SK-N-SH treated with all-trans-retinoic acid at 6 μM for 48 hours (cell line): ENCODE measurements around the gene C19orf67.

Experiments used
- ARNTL ChIP-seq: fragments of 450-650 bp; formaldehyde crosslinking; IDR thresholded peaks from 2 replicates; pipeline ENCODE4 v1.5.0; 2020; ENCODE audit warnings: low read depth, mild to moderate bottlenecking, moderate library complexity, borderline replicate concordance
- BACH2 ChIP-seq: fragments of 250-450 bp; sonication (Bioruptor Pico); IDR thresholded peaks from 2 replicates; pipeline ENCODE4 v1.9.0; 2021; ENCODE audit warnings: mild to moderate bottlenecking, borderline replicate concordance
- POU6F1 ChIP-seq: fragments of 250-450 bp; sonication (Bioruptor Pico); IDR thresholded peaks from 2 replicates; pipeline ENCODE4 v1.8.0; 2021; ENCODE audit warnings: low read depth, mild to moderate bottlenecking, moderate library complexity, borderline replicate concordance
- RARB ChIP-seq: fragments of 250-450 bp; sonication (Bioruptor Pico); IDR thresholded peaks from 2 replicates; pipeline ENCODE4 v1.8.0; 2021; ENCODE audit warnings: mild to moderate bottlenecking, moderate library complexity
- TOX ChIP-seq: fragments of 250-450 bp; sonication (Bioruptor Pico); IDR thresholded peaks from 2 replicates; pipeline ENCODE4 v1.8.0; 2021; ENCODE audit warnings: mild to moderate bottlenecking, moderate library complexity, borderline replicate concordance
- TSHZ2 ChIP-seq: fragments of 250-450 bp; sonication (Bioruptor Pico); IDR thresholded peaks from 2 replicates; pipeline ENCODE4 v1.5.0; 2020; ENCODE audit warnings: mild to moderate bottlenecking, moderate library complexity
- ZC3H10 ChIP-seq: fragments of 250-450 bp; sonication (Bioruptor Pico); IDR thresholded peaks from 2 replicates; pipeline ENCODE4 v1.5.1; 2021; ENCODE audit warnings: mild to moderate bottlenecking, moderate library complexity
- ZNF565 ChIP-seq: fragments of 450-650 bp; formaldehyde crosslinking; conservative IDR thresholded peaks from 2 replicates; pipeline ENCODE4 v1.5.0; 2020; ENCODE audit warnings: low read depth, mild to moderate bottlenecking, moderate library complexity
- ZNF70 ChIP-seq: fragments of 450-650 bp; formaldehyde crosslinking; IDR thresholded peaks from 2 replicates; pipeline ENCODE4 v1.5.0; 2020; ENCODE audit warnings: mild to moderate bottlenecking, moderate library complexity
- ZNF8 ChIP-seq: fragments of 450-650 bp; formaldehyde crosslinking; IDR thresholded peaks from 2 replicates; pipeline ENCODE4 v1.5.0; 2020; ENCODE audit warnings: mild to moderate bottlenecking, moderate library complexity
- TF ChIP-seq, protein P1 (sequence below): fragments of 250-450 bp; sonication (Bioruptor Pico); IDR thresholded peaks from 2 replicates; pipeline ENCODE4 v1.8.0; 2020; ENCODE audit warnings: mild to moderate bottlenecking, moderate library complexity, borderline replicate concordance

GRCh38 chr19:14061751-14062557 lies 23.6 kb downstream of the C19orf67 start, which contains the start of gene PALM3:
- TF ChIP-seq RARB (no peak), TOX (no peak), ZNF565 (no peak), ZNF70 (CRISPR knock-in tag) (no peak), ZNF8 (CRISPR knock-in tag) (no peak), BACH2 (no peak), ARNTL (CRISPR knock-in tag) (no peak), POU6F1 (no peak), ZC3H10 (no peak), TSHZ2 (CRISPR knock-in tag) (no peak)
- TF ChIP-seq, protein P1, sequence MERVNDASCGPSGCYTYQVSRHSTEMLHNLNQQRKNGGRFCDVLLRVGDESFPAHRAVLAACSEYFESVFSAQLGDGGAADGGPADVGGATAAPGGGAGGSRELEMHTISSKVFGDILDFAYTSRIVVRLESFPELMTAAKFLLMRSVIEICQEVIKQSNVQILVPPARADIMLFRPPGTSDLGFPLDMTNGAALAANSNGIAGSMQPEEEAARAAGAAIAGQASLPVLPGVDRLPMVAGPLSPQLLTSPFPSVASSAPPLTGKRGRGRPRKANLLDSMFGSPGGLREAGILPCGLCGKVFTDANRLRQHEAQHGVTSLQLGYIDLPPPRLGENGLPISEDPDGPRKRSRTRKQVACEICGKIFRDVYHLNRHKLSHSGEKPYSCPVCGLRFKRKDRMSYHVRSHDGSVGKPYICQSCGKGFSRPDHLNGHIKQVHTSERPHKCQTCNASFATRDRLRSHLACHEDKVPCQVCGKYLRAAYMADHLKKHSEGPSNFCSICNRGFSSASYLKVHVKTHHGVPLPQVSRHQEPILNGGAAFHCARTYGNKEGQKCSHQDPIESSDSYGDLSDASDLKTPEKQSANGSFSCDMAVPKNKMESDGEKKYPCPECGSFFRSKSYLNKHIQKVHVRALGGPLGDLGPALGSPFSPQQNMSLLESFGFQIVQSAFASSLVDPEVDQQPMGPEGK (CRISPR knock-in tag) = no peak
